ENCODE data around the gene OR8A1. TPM values are rescaled to one million over a fixed set of nuclear protein-coding genes. Genes with fewer than 3 reads are reported as not detected.
"Not testable (repeated sequence)": the region's sequence is repeated elsewhere in the genome, so short reads cannot be mapped to it uniquely, and the experiment has no call there.

Gene OR8A1
- total and polyA plus RNA-seq, 7 donors = not detected

DNA sequence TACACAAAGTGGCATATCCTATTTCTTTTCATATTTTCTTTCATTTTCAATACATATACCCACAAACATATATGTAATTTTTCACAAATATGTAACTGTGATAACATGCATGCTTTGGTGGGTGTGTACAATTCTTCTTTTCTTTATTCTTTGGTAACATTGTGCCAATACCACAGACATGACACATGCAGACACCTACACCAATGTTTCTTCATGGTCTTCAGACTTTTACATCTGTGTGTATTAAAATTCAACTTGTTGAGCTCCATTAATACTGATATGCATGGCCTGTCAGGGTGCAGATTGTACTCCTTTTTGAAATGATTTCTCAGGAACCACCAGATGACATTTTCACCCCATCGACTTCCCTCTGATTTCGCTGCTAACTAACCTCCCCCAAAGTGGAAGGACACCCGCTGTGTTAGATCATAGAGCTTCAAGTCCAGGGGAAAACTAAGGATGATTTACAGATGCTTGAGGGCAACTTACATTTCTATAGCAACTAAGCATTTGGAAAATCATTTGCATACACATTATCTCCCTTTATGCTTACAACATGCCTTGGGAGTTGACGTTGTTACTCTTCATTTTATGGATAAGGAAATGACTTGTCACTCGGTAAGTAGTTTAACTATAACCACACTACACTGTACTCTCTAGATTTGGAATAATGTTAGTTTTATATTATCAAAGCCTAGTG lies 31.0 kb downstream of the OR8A1 start:
- H3K4me3 ChIP-seq = no peak overlapping the region
- no peaks in the 10 kb centered on the region for H3K9me3 ChIP-seq
- no peaks in the 10 kb centered on the region for H3K4me1 ChIP-seq
- no peak overlapping the region for H3K27ac ChIP-seq
- H3K36me3 ChIP-seq = no peaks in the 10 kb centered on the region
- DNase-seq = no peak
- WGBS, 2 donors = 65 to 77% methylated on average over 5 of the region's 5 CpGs
- TF ChIP-seq POLR2A (IDR thresholded peaks at IDR 0.05) (no peak), POLR2AphosphoS5 (IDR thresholded peaks at IDR 0.05) (no peak), EP300 (IDR thresholded peaks at IDR 0.05) (no peak)
- TF ChIP-seq, protein P1, sequence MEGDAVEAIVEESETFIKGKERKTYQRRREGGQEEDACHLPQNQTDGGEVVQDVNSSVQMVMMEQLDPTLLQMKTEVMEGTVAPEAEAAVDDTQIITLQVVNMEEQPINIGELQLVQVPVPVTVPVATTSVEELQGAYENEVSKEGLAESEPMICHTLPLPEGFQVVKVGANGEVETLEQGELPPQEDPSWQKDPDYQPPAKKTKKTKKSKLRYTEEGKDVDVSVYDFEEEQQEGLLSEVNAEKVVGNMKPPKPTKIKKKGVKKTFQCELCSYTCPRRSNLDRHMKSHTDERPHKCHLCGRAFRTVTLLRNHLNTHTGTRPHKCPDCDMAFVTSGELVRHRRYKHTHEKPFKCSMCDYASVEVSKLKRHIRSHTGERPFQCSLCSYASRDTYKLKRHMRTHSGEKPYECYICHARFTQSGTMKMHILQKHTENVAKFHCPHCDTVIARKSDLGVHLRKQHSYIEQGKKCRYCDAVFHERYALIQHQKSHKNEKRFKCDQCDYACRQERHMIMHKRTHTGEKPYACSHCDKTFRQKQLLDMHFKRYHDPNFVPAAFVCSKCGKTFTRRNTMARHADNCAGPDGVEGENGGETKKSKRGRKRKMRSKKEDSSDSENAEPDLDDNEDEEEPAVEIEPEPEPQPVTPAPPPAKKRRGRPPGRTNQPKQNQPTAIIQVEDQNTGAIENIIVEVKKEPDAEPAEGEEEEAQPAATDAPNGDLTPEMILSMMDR (IDR thresholded peaks at IDR 0.05) = no peak
- intact Hi-C loops (cut with DNase I) = no loop called here
- peaks cover 0 to 5% (median 4%) of the 10 kb centered on the region in 3 donors for H3K27me3 ChIP-seq

DNA sequence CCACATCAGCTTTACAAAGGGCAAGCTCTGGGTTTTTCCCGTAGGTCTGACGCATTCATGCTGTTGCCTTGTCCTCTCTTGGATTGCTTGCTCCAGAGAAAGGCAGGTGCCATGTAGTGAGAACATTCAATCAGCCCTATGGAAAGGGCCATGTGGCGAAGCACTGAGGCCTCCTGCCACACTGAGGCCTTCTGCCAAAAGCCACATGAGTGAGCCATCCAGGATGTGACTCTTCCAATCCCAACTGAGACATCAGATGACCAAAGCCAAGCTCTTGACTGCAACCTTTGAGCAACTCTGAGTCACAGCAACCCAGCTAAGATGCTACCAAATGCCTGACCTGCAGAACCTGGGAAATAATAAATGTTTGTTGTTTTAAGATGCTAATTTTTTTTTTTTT lies 32.4 kb downstream of the OR8A1 start:
- Histone ChIP-seq H3K36me3 (no peaks in the 10 kb centered on the region), H3K27ac (no peak overlapping the region), H3K4me3 (no peak overlapping the region), H3K4me1 (no peaks in the 10 kb centered on the region), H3K27me3 (peaks cover 0 to 5% (median 4%) of the 10 kb centered on the region in 3 donors), H3K9me3 (no peaks in the 10 kb centered on the region)
- 69 to 96% methylated on average over 3 of the region's 3 CpGs for WGBS, 2 donors
- intact Hi-C loops (cut with DNase I) = no loop called here
- no peak for DNase-seq
- no peak for TF ChIP-seq POLR2AphosphoS5 (IDR thresholded peaks at IDR 0.05)
- TF ChIP-seq, protein P1 (IDR thresholded peaks at IDR 0.05) = no peak
- TF ChIP-seq EP300 (IDR thresholded peaks at IDR 0.05) = no peak
- no peak for TF ChIP-seq POLR2A (IDR thresholded peaks at IDR 0.05)

DNA sequence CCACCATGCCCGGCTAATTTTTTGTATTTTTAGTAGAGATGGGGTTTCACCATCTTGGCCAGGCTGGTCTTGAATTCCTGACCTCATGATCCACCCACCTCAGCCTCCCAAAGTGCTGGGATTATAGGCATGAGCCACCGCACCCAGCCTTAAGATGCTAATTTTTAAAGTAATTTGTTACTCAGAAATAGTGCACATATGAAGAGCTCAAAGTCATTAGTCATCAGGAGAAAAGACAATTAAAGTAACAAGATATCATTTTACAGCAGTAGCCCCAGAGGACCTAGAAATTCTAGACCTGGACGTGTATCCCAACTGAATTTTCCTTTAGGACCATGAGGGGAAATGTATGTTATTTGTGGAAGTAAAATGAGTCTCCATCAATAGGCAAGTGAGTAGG lies 32.9 kb downstream of the OR8A1 start:
- DNase-seq; H3K4me3 ChIP-seq; H3K36me3 ChIP-seq; H3K27me3 ChIP-seq; H3K9me3 ChIP-seq; H3K27ac ChIP-seq; intact Hi-C loops (cut with DNase I); H3K4me1 ChIP-seq: not testable (repeated sequence)
- WGBS, 2 donors = 74 to 80% methylated on average over 3 of the region's 3 CpGs

DNA sequence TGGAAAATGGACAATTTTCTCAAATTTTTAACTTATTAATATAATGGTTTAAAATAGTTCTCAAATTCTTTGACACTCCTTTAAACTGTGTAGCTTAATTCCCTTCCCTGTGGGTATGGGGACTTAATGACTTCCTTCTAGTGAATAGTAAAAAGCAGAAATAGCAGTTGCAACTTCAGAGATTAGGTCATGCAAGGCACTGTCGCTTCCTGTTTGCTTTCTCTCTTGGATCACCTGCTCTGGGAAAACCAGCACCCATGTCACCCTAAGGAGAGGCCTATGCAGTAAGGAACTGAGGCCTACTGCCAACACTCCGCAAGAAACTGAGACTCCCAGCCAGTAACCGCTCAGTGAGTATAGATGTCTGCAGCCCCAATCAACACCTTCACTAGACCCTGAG lies 35.9 kb downstream of the OR8A1 start:
- H3K27me3 ChIP-seq = no peaks in the 10 kb centered on the region
- no peak overlapping the region for H3K27ac ChIP-seq
- TF ChIP-seq, protein P1 (IDR thresholded peaks at IDR 0.05) = no peak
- TF ChIP-seq EP300 (IDR thresholded peaks at IDR 0.05) (no peak), POLR2A (IDR thresholded peaks at IDR 0.05) (no peak), POLR2AphosphoS5 (IDR thresholded peaks at IDR 0.05) (no peak)
- H3K36me3 ChIP-seq = no peaks in the 10 kb centered on the region
- 25 to 54% methylated on average over 3 of the region's 3 CpGs for WGBS, 2 donors
- no peak overlapping the region for H3K4me3 ChIP-seq
- no peaks in the 10 kb centered on the region for H3K4me1 ChIP-seq
- no peak for DNase-seq
- no peaks in the 10 kb centered on the region for H3K9me3 ChIP-seq
- intact Hi-C loops (cut with DNase I) = no loop called here

DNA sequence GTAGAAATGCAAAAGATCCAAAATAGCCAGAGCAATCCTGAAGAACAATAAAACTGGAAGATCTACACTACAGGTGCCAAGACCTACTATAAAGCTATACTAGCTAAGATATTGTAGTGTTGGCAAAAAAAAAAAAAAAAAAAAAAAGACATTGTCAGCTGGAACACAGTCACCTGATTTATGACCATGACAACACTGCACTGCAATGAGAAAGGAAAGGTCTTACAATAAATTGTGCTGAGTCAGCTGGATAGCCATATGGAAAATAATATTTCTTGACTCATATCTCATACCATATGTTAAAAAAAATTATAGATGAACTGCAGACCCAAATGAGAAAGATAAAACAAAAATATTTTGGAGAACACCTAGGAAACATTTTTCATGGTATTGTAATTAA lies 38.4 kb downstream of the OR8A1 start:
- Histone ChIP-seq H3K27ac (no peak overlapping the region), H3K36me3 (no peaks in the 10 kb centered on the region), H3K4me1 (no peaks in the 10 kb centered on the region), H3K4me3 (no peak overlapping the region), H3K27me3 (no peaks in the 10 kb centered on the region), H3K9me3 (no peaks in the 10 kb centered on the region)
- intact Hi-C loops (cut with DNase I) = no loop called here
- TF ChIP-seq POLR2A (IDR thresholded peaks at IDR 0.05) = no peak
- TF ChIP-seq, protein P1 (IDR thresholded peaks at IDR 0.05) = no peak
- no peak for TF ChIP-seq POLR2AphosphoS5 (IDR thresholded peaks at IDR 0.05)
- no peak for TF ChIP-seq EP300 (IDR thresholded peaks at IDR 0.05)
- DNase-seq = no peak

Data from sigmoid colon (tissue), 7 donors.